Activated CD8-positive, alpha-beta memory T cell treated with anti-CD3 and anti-CD28 coated beads for 36 hours (primary cell): Measurements from ENCODE around the gene KLHL8. TPM values are rescaled to one million over a fixed set of nuclear protein-coding genes. Genes with fewer than 3 reads are reported as not detected.

ENCODE experiments used
- CTCF ChIA-PET: fragments of 350-600 bp; sonication (Branson Sonifier 250); formaldehyde crosslinking; loops from one replicate; lab custom pipeline; 2021; ENCODE audit warnings: antibody characterized with exemption; lab: Charles Lee
- POLR2A ChIA-PET: fragments of 350-600 bp; sonication (Branson Sonifier 250); formaldehyde crosslinking; loops from one replicate; lab custom pipeline; 2021; ENCODE audit warnings: antibody characterized with exemption; lab: Charles Lee
- total RNA-seq, 2 experiments: library from RNA; stranded (reverse); gene quantifications; one replicate each; pipeline ENCODE4 v1.2.3, GENCODE V29; 2021

KLHL8 gene
- total RNA-seq, 2 experiments from 2014 or later = 15.8 to 17.6 TPM

DNA sequence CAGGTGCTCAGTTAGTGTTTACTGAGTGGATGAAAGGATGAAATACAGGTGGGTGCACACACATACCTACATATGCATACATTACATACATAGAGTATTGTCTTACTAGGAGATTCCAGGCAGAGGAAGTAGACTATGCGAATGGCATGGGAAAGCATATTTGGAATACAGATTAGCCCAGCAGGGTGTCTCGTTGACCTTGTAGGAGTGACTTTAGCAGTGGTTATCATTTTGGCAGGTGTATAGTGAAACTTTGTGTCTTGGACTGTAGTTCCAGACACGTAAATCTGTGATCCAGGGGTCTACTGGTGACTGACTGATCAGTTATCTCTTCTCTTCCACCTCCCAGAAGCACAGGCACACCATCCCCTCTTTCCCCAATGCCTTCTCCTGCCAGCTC lies 86.3 kb downstream of the KLHL8 start:
- CTCF ChIA-PET = interaction anchor here (1.1 kb wide), 1 partner anchor 131 kb away, joined by 3 read pairs; no protein-coding TSS in a partner anchor

DNA sequence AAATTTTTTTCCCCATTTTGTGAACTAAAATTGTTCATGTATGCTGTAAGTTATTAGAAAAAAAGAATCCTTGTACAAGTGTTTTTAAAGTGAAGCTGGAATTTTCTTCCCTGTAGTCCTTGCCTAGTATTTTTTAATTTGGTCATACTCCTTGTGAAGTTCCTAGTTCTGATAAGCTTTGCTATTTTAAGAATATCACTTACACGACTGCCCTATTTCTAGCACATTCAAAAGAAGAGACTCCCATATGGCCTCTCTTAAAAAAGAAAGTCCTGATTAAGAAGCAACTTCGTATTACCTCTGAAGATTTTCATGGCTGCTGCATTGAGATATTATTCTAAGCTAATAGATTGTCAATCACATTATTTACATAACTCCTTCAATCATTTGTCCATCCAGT lies 87.2 kb downstream of the KLHL8 start:
- ChIA-PET POLR2A (no interaction called here), CTCF (interaction anchor here (1.4 kb wide), 1 partner anchor 211 kb away, joined by 3 read pairs; no protein-coding TSS in a partner anchor)

More for the DNA sequence above, 86.3 kb downstream of the KLHL8 start:
- POLR2A ChIA-PET = no interaction called here

- ChIA-PET POLR2A (no interaction called here), CTCF (interaction anchor here (1.4 kb wide), 1 partner anchor 210 kb away, joined by 3 read pairs; no protein-coding TSS in a partner anchor)
These were observed 88.4 kb downstream of the KLHL8 start for GRCh38 chr4:87132035-87132434.

GRCh38 chr4:87130985-87131703 lies 89.3 kb downstream of the KLHL8 start:
- ChIA-PET CTCF (no interaction called here), POLR2A (no interaction called here)

DNA sequence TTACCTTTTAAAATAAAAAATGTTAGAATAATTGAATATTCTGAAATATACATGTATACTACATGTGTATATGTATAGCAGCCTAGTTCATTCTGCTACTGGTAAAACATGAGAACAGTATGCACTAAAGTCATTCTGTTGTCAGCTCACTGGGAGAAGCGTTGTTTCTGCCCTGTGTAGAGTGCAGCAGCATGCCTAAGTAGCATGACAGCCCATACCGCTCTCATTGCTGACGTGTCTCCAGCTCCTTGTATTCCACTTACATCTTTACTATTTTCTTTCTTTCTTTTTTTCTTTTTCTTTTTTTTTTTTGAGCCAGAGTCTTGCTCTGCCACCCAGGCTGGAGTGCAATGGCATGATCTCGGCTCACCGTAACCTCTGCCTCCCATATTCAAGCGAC lies 90.7 kb downstream of the KLHL8 start:
- ChIA-PET CTCF (no interaction called here), POLR2A (interaction anchor here (1.1 kb wide), 1 partner anchor 90 kb away, joined by 3 read pairs; the partner anchor contains the start of gene KLHL8)

GRCh38 chr4:87128006-87128705 lies 92.3 kb downstream of the KLHL8 start:
- POLR2A ChIA-PET = interaction anchor here (0.6 kb wide), 1 partner anchor 190 kb away, joined by 3 read pairs; no protein-coding TSS in a partner anchor

GRCh38 chr4:87126056-87126455 lies 94.4 kb downstream of the KLHL8 start:
- ChIA-PET POLR2A (no interaction called here), CTCF (no interaction called here)

More at GRCh38 chr4:87128006-87128705, 92.3 kb downstream of the KLHL8 start:
- CTCF ChIA-PET = no interaction called here

- ChIA-PET CTCF (no interaction called here), POLR2A (no interaction called here)
These were observed 98.2 kb downstream of the KLHL8 start for GRCh38 chr4:87122252-87122651.

DNA sequence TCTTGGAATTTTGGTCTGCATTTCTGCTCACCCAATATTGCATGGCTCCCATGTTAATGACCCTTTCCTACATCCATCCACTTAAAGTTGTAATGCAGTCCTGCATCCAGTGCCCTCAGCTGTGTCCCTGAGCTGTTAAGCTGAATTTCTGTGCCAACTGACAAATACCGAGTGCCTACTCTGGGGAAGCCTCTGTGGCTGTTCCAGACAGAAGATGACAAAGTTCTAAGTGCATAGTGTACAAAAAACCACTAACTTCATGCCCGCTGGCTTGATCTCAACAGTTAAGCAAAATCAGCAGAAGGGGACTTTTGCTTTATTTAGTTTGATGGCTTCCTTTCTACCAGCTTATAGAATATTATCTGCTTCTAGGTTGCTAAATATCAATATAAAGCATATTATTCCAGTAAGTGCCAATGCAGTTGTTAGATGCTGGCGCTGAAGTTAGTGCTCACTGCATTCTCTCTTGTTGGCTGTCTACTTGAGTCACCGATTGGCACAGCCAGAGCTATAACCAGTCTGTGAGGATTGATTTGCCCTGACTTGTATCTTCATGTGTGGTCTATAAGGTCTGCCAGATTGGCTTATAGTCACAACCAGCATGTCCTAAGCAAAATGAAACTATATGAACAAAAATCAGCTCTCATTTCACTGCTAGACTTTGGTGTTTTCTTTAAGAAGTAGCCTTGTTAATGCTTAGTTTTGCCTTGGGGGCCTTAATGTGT lies 98.9 kb downstream of the KLHL8 start:
- POLR2A ChIA-PET = no interaction called here
- CTCF ChIA-PET = interaction anchor here (1.3 kb wide), 1 partner anchor 199 kb away, joined by 4 read pairs; no protein-coding TSS in a partner anchor

DNA sequence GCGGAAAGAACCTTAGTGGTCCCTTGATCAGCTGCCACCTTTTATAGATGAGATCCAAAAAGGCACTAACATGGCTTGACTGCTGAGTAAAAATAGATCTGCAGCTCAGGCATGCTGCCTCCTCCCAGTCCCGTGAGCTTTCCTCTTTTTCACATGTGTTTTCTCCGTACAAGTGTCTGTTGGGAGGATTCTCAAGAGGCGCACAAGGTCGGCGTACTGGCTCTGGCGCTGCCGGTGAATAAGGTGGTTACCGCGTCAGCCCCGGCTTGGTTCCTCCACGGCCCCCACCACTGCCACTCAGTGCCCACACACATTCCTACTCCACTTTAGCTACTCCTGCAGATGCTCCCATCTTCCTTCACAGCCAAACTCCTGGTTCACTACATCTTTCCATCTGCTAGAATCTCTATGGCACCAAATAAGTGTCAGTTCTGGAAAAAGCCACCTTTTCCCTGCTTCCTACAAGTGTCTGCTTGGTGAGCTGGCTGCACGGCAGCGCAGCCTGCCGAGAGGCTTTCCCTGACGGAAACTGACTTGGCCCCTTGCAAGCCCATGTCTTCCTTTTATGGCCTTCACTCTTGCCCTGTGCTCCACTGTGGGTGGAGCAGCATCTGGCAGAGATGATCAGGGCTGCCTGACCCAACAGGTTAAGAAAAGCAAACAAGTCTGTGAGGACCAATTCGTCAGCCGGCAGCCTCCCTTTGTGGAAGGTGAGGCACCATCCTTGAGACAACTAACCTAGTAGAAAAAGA lies 99.8 kb downstream of the KLHL8 start:
- ChIA-PET CTCF (interaction anchor here (1.3 kb wide), 1 partner anchor 198 kb away, joined by 4 read pairs; no protein-coding TSS in a partner anchor), POLR2A (no interaction called here)

DNA sequence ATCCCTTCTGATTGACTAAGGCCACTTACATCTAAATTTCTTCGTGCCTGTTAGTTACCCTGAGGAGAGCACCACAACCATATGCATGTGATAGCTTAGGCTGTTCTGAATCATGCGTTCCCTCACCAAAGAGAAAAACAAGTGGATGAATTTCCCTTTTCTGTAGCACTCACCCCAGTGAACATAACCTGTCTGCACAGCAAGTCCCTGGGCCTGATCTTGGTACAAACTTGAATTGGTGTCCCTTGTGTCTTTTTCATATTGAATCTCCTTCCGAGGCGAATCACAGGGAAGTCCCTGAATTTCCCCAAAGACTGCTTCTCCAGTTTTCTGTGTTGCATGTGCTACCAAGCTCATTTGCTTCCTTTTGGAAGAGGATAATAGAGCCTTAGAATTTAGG lies 100.4 kb downstream of the KLHL8 start:
- ChIA-PET CTCF (interaction anchor here (1.3 kb wide), 1 partner anchor 198 kb away, joined by 4 read pairs; no protein-coding TSS in a partner anchor), POLR2A (no interaction called here)

GRCh38 chr4:87118826-87119225 lies 101.6 kb downstream of the KLHL8 start:
- POLR2A ChIA-PET = no interaction called here
- CTCF ChIA-PET = interaction anchor here (1.7 kb wide), 1 partner anchor 13 kb away, joined by 5 read pairs; no protein-coding TSS in a partner anchor

- CTCF ChIA-PET = interaction anchor here (1.7 kb wide), 1 partner anchor 13 kb away, joined by 5 read pairs; no protein-coding TSS in a partner anchor
- POLR2A ChIA-PET = interaction anchor here (0.6 kb wide), 1 partner anchor 92 kb away, joined by 10 read pairs; no protein-coding TSS in a partner anchor
These were observed 102.0 kb downstream of the KLHL8 start for GRCh38 chr4:87118421-87118820.

DNA sequence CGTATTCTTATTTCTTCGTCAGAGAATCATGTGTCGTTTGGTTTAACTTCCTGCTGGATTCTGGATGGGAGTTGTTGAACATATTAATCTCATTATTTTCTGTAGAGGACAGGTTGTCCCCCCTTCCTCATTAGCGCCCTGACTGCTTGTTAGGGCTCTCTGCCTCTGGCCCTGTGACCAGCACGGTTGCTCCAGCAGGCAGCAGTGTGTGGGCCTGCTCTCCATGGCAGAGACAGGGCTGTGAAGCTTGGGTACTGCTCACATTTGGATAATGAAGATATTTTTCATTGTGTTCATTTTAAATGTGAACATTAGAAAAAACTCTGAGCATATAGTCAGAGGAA lies 102.7 kb downstream of the KLHL8 start:
- CTCF ChIA-PET = interaction anchor here (1.7 kb wide), 1 partner anchor 12 kb away, joined by 5 read pairs; no protein-coding TSS in a partner anchor
- POLR2A ChIA-PET = interaction anchor here (0.6 kb wide), 1 partner anchor 92 kb away, joined by 10 read pairs; no protein-coding TSS in a partner anchor

DNA sequence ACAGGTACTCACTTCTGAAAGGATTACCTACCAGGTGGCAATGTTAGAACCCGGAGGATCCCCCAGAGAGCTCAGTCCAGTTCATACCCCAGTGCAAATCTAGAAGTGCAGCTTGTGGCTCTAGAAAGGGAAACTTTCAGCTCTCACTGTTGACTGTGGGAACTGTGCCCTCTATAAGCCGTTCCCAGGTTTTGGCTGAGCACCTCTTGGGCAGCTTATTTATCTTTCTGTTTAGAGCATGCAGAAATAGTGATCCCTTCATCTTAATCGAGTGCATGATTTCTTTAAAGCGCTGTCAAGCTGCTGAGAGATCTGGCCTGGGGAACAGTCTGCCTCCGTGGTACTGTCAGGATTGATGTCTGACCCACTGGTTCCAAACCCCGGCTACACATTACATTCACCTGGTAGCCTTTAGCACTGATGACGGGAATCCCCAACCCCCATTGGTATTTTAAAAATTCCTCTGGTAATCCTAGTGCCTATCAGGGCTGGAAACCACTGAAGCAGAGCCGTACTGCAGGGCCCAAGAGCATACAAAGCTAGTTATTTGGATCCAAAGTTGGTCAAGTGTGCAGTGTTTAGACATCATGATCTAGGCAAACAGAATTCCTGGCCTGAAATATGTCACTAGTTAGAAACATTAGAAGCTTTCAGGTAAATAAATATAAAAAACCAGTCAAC lies 103.2 kb downstream of the KLHL8 start:
- ChIA-PET POLR2A (no interaction called here), CTCF (interaction anchor here (1.0 kb wide), 1 partner anchor 194 kb away, joined by 5 read pairs; no protein-coding TSS in a partner anchor)

DNA sequence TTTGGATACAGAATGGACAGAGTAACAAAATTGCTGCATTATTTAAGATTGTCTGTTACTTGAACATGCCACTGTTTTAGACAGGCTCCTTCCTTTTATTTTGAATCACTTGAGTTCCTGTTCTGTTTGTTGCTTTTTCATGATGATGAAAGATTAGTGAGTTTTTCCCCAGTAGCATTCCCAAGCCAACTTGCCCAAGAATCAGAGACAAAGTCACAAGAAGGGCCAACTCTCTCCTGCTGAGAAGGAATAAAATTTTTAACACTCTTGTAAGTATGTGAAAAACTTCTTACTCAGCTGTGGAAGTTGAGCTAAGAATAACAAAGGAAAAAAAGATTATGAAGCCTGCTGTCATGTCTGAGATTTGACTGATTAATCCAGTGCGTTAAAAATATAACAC lies 104.2 kb downstream of the KLHL8 start:
- CTCF ChIA-PET = interaction anchor here (1.0 kb wide), 1 partner anchor 193 kb away, joined by 5 read pairs; no protein-coding TSS in a partner anchor
- POLR2A ChIA-PET = no interaction called here

GRCh38 chr4:87114245-87115062 lies 106.0 kb downstream of the KLHL8 start:
- ChIA-PET CTCF (interaction anchor here (1.1 kb wide), 1 partner anchor 192 kb away, joined by 3 read pairs; no protein-coding TSS in a partner anchor), POLR2A (no interaction called here)
